D721Med (cell line): ENCODE results near the gene ADO.

Experiments
- DNase-seq: peaks from one replicate; pipeline ENCODE4 v3.0.0; 2011; ENCODE audit warnings: low spot score; ENCODE audit not compliant: insufficient read length
- FAIRE-seq: peaks from 2 replicates; lab custom pipeline; 2011; peaks lifted over from hg19 to GRCh38; lab: Jason Lieb, UNC
- CTCF ChIP-seq: IDR thresholded peaks from 2 replicates; pipeline ENCODE4 v1.5.1; 2012; ENCODE audit warnings: mild to moderate bottlenecking, control low read depth; ENCODE audit not compliant: insufficient read depth; ENCODE audit errors: missing control alignments

Gene ADO

DNA sequence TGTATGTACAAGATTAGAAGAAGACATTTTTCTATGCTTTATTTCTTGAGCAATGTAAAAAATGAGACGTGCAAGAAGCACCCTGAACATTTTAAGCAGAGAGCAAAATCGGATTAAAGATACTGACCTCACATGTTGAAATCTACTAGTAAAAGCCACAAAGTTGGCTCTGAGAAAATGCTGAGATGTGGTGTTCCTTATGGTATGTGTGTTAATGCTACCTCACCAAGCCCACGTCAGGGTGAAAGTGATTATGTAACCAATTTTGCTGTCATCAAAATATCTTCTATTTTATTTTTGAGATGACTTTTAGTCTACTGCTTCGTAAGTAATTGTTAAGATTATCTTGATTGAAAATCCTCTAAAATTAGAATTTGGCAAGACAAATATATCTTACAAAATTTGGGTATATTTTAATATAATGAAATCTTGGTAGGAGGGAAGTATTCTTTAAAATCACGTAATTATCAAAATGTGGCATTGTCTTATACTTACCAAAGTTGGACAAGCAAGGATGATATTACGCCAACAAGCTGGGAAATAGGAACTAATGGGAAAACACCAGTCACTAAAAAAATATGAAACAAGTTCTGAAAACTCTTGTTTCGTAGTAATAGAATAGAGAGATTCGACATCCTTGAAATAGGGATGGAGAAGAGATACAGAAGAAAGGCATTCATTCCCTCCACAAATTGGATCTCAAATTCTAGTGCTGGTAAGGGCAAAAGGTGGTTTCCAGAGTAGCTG, 5.8 kb downstream of the ADO start:
- no peak for TF ChIP-seq CTCF
- FAIRE-seq (no peak), DNase-seq (no peak)

DNA sequence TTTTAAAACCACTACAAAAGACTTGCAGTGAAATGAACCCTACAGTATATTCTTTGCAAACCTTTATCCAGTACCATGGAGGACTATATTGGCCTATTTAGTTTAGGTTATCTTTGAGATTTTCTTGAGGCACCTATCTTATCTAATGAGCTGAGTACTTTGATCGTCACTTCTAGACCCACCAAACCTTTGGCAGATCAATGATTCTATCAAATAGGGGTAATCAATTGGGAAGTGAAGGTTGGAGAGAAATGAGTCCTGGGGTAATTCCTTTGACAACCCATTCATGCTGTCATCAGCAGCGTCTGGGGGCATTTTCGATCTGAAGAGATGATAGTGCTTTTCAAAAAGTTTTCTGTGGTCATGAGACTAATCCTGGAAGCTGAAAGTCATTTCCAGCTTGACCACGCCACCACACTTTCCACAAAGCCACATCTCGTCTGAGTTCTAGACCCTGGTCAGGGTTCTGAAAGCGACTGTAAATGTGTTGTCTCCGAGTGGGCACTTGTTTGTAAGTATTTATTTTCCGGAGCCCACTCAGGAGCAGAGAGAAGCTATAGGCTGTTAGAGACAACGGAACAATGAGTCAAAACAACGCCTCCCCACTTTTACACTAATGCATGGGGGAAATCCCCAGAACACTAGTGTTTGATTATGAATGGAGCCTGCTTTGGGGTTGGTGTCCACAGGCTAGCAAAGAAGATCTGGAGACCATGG, 6.8 kb downstream of the ADO start:
- TF ChIP-seq CTCF, result no peak
- no peak for DNase-seq
- FAIRE-seq, result no peak

DNA sequence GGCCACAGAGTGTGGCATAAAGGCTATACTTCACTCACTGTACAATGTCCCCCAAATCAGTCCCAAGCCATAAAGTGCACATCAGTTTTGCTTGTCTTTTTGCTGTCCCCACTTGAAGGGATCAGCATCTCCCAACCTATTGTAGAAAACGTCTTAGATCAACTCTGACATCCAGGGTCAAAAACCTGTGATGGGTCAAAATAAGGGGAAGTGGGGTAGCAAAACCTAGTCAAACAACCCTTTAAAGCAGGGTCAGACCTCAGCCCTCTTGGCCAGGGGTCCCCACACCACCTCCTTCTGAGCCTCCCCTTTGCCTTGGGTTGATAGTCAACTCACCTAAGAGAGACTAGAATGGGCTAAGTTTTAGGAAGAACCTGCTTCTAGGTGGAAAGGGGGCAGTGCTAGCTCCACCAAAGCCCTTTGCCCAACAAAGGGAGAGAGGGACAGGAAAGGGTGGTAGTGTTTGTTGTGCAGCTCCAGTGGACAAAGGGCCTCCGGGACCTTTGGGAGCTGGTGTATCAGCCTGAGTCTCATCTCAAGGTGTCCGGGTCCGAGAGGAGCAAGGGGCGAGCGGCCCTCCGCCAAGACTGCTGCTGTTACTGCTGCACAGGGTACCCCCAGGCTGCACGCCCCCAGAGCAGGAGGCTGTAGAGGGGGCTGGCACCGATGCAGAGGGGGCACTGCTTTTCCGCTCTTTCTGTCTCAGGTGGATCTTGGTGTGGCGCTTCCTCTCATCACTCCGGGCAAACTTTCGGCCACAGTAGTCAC, 8.3 kb downstream of the ADO start:
- FAIRE-seq (no peak), DNase-seq (no peak)
- TF ChIP-seq CTCF, result no peak

DNA sequence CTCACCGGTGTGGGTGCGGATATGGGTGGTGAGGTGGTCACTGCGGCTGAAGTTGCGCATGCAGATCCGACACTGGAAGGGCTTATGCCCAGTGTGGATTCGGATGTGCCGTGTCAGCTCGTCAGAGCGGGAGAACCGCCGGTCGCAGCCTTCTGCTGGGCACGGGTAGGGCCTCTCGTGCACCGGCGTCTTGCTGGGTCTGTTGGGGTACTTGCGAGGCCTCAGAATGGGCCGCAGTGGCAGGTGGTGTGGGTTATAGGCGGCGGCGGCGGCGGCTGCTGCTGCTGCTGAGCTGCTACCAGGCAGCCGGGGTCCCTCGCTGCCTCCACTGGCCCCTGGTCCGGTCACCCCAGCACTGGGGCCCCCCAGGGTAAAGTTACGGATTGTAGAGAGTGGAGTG, 8.9 kb downstream of the ADO start:
- TF ChIP-seq CTCF, result no peak
- no peak for FAIRE-seq
- DNase-seq, result no peak

GRCh38 chr10:62813981-62814380, 9.5 kb downstream of the ADO start:
- DNase-seq (no peak), FAIRE-seq (no peak)
- TF ChIP-seq CTCF, result no peak

- TF ChIP-seq CTCF, result no peak
- no peak for FAIRE-seq
- no peak for DNase-seq
These were observed 10.3 kb downstream of the ADO start for GRCh38 chr10:62814756-62815380.
